A549 (cell line): ENCODE measurements around the gene TOX2.

Experiments
- CBX2 ChIP-seq: fragments of 200-600 bp; sonication (generic); IDR thresholded peaks from 2 replicates; pipeline ENCODE4 v1.6.1; 2016; ENCODE audit warnings: low read depth, mild to moderate bottlenecking, borderline replicate concordance
- CEBPB ChIP-seq, 2 experiments: fragments of >200 bp in 1 of 2; sonication (Bioruptor Twin) in 1 of 2; formaldehyde crosslinking in 1 of 2; IDR thresholded peaks; 2 replicates each; pipeline ENCODE4 v1.6.1; 2012 to 2016
- EP300 ChIP-seq, 2 experiments: fragments of >200 bp; sonication (Bioruptor Twin); formaldehyde crosslinking; IDR thresholded peaks; 2 replicates in 1 of 2; 3 replicates in 1 of 2; pipeline ENCODE4 v1.6.1; 2016 to 2017
- HOXA7 ChIP-seq: fragments of 250-450 bp; sonication (Bioruptor Pico); IDR thresholded peaks from 2 replicates; pipeline ENCODE4 v1.5.0; 2020; ENCODE audit warnings: mild to moderate bottlenecking, moderate library complexity
- JUNB ChIP-seq: fragments of >200 bp; sonication (Bioruptor Twin); formaldehyde crosslinking; IDR thresholded peaks from 2 replicates; pipeline ENCODE4 v1.6.1; 2016
- MAFK ChIP-seq: fragments of 450-650 bp; IDR thresholded peaks from 2 replicates; pipeline ENCODE4 v1.6.1; 2014; ENCODE audit not compliant: partially characterized antibody
- POLR2A ChIP-seq: IDR thresholded peaks from 2 replicates; pipeline ENCODE4 v1.6.1; 2012; ENCODE audit warnings: mild to moderate bottlenecking, low read length
- POLR2AphosphoS2 ChIP-seq: conservative IDR thresholded peaks from 2 replicates; pipeline ENCODE4 v1.6.1; 2012; ENCODE audit warnings: low read length, improper control_type of control experiment, inconsistent platforms
- RAD21 ChIP-seq, 2 experiments: fragments of >200 bp in 1 of 2; sonication (Bioruptor Twin) in 1 of 2; formaldehyde crosslinking in 1 of 2; IDR thresholded peaks in 1 of 2; conservative IDR thresholded peaks in 1 of 2; 2 replicates in 1 of 2; 3 replicates in 1 of 2; pipeline ENCODE4 v1.6.1; 2012 to 2018; ENCODE audit warnings: inconsistent platforms in 1 of 2
- RFX5 ChIP-seq: fragments of 450-650 bp; IDR thresholded peaks from 2 replicates; pipeline ENCODE4 v1.7.1; 2014; ENCODE audit warnings: antibody characterized with exemption, mild to moderate bottlenecking, moderate library complexity
- SREBF2 ChIP-seq: fragments of 450-650 bp; IDR thresholded peaks from 2 replicates; pipeline ENCODE4 v1.6.1; 2014; ENCODE audit warnings: mild to moderate bottlenecking, moderate library complexity
- TF ChIP-seq, protein P1 (sequence below): fragments of >200 bp; sonication (Bioruptor Twin); formaldehyde crosslinking; IDR thresholded peaks from 3 replicates; pipeline ENCODE4 v1.5.1; 2016
- TF ChIP-seq, protein P2 (sequence below): IDR thresholded peaks from 2 replicates; pipeline ENCODE4 v1.6.1; 2012
- TF ChIP-seq, protein P3 (sequence below): IDR thresholded peaks from 2 replicates; pipeline ENCODE4 v1.6.1; 2012

DNA sequence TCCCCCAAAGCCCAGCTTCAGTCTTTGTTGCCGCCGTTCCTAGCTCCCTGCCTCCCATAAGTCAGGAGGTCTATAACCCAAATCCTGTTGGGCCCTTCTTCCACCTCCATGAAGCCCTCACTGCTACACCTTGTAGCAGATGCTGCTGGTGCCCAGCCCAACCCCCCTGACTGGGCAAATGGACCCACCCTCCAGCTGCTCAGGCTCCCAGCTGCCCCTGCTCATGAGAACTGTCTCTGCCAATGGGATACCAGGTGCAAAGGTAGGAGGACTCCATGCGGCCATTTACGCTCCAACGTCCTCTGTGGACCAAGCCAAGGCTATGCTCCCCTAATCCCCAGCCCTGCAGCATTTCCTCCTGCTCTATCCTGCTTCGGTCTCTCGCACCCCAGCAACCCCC is 200.5 kb downstream of the TOX2 start:
- TF ChIP-seq CEBPB (IDR thresholded peaks at IDR 0.05) (no peak), RFX5 (no peak), CBX2 (no peak), EP300 (IDR thresholded peaks at IDR 0.05) (no peak), POLR2A (no peak), MAFK (no peak), SREBF2 (no peak), JUNB (no peak), RAD21 (conservative IDR thresholded peaks at IDR 0.05 in 1 of 2, IDR thresholded peaks at IDR 0.05 in 1 of 2) (no peak), HOXA7 (CRISPR knock-in tag) (no peak), POLR2AphosphoS2 (no peak)
- TF ChIP-seq, protein P1, sequence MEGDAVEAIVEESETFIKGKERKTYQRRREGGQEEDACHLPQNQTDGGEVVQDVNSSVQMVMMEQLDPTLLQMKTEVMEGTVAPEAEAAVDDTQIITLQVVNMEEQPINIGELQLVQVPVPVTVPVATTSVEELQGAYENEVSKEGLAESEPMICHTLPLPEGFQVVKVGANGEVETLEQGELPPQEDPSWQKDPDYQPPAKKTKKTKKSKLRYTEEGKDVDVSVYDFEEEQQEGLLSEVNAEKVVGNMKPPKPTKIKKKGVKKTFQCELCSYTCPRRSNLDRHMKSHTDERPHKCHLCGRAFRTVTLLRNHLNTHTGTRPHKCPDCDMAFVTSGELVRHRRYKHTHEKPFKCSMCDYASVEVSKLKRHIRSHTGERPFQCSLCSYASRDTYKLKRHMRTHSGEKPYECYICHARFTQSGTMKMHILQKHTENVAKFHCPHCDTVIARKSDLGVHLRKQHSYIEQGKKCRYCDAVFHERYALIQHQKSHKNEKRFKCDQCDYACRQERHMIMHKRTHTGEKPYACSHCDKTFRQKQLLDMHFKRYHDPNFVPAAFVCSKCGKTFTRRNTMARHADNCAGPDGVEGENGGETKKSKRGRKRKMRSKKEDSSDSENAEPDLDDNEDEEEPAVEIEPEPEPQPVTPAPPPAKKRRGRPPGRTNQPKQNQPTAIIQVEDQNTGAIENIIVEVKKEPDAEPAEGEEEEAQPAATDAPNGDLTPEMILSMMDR: no peak
- TF ChIP-seq, protein P2, sequence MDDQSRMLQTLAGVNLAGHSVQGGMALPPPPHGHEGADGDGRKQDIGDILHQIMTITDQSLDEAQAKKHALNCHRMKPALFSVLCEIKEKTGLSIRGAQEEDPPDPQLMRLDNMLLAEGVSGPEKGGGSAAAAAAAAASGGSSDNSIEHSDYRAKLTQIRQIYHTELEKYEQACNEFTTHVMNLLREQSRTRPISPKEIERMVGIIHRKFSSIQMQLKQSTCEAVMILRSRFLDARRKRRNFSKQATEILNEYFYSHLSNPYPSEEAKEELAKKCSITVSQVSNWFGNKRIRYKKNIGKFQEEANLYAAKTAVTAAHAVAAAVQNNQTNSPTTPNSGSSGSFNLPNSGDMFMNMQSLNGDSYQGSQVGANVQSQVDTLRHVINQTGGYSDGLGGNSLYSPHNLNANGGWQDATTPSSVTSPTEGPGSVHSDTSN: no peak
- TF ChIP-seq, protein P3, sequence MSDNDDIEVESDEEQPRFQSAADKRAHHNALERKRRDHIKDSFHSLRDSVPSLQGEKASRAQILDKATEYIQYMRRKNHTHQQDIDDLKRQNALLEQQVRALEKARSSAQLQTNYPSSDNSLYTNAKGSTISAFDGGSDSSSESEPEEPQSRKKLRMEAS: no peak
